ENCODE measurements around the gene LLCFC1. TPM values are rescaled to one million over a fixed set of nuclear protein-coding genes. Genes with fewer than 3 reads are reported as not detected.

The LLCFC1 gene
- polyA plus RNA-seq, 1 donor from 2014 or later = not detected

DNA sequence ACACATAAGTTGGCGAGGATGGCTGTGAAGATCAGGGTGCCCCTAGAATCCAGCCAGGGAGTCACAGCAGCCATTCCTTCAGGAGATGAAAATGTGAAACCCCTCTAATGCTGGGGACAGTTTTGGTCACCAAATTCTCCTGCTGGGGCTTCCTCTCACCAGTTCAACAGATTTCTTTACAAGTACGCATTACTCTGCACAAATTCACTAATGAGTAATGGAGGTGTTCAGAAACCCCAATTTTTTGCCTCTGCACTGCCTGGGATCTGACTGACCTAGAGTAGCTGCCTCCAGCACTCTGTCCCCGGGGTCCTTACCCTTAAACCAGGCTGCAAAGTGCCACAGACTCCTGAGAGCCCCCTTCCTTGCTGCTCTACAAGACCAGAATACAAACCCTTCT is 21.8 kb upstream of the LLCFC1 start:
- no peaks in the 10 kb centered on the region for H3K9me3 ChIP-seq (ENCODE audit: low read length)
- H2AFZ ChIP-seq (ENCODE audit: low read depth, low read length) = no peak overlapping the region
- no peaks in the 10 kb centered on the region for H3K9me2 ChIP-seq (ENCODE audit: insufficient read depth, low read length)
- no peaks in the 10 kb centered on the region for H3K36me3 ChIP-seq (ENCODE audit: insufficient read depth, low read length)
- no peaks in the 10 kb centered on the region for H3F3A ChIP-seq (ENCODE audit: insufficient read depth, low read length, poor library complexity, severe bottlenecking)
- TF ChIP-seq EZH2 (IDR thresholded peaks at IDR 0.05; ENCODE audit: borderline replicate concordance, insufficient read depth, low read length, poor library complexity, severe bottlenecking) (no peak), TAF1 (IDR thresholded peaks at IDR 0.05; ENCODE audit: low read depth) (no peak), REST (IDR thresholded peaks at IDR 0.05; ENCODE audit: borderline replicate concordance) (no peak), POLR2AphosphoS5 (IDR thresholded peaks at IDR 0.05) (no peak), EP300 (conservative IDR thresholded peaks at IDR 0.05; ENCODE audit: poor library complexity, severe bottlenecking) (no peak), RAD21 (conservative IDR thresholded peaks at IDR 0.05) (no peak)
- TF ChIP-seq, protein P1, sequence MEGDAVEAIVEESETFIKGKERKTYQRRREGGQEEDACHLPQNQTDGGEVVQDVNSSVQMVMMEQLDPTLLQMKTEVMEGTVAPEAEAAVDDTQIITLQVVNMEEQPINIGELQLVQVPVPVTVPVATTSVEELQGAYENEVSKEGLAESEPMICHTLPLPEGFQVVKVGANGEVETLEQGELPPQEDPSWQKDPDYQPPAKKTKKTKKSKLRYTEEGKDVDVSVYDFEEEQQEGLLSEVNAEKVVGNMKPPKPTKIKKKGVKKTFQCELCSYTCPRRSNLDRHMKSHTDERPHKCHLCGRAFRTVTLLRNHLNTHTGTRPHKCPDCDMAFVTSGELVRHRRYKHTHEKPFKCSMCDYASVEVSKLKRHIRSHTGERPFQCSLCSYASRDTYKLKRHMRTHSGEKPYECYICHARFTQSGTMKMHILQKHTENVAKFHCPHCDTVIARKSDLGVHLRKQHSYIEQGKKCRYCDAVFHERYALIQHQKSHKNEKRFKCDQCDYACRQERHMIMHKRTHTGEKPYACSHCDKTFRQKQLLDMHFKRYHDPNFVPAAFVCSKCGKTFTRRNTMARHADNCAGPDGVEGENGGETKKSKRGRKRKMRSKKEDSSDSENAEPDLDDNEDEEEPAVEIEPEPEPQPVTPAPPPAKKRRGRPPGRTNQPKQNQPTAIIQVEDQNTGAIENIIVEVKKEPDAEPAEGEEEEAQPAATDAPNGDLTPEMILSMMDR (IDR thresholded peaks at IDR 0.05; ENCODE audit: poor library complexity, severe bottlenecking) = no peak
- H3K27ac ChIP-seq (ENCODE audit: low read length) = no peak overlapping the region
- H4K20me1 ChIP-seq (ENCODE audit: insufficient read depth) = no peaks in the 10 kb centered on the region
- no peak overlapping the region for H3K4me2 ChIP-seq (ENCODE audit: low read length)
- no peak overlapping the region for H3K4me3 ChIP-seq (ENCODE audit: low read length)
- H3K9ac ChIP-seq (ENCODE audit: low read length) = no peak overlapping the region
- no peaks in the 10 kb centered on the region for H3K27me3 ChIP-seq (ENCODE audit: insufficient read depth, low read depth, low read length)
- H3K79me2 ChIP-seq (replicated peaks; ENCODE audit: insufficient read depth, low read length) = no peaks in the 10 kb centered on the region

DNA sequence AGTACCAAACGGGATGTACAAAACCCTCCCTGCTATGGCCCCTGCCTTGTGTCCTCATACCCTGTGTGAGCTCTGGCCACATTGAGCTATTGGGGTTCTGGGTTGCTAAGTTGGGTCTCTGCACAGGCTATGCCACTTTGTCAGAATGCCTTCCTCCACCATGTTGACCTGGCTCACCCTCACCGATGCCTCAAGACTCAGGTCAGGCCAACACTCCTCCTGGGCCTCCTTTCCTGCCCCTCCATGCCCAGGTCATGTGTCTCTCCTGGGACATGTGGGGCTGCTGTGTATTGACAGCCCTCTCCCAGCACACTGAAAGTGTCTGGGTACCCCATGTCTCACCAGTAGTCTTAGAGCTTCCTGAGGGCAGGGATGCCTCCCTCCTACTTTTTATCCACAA is 20.4 kb upstream of the LLCFC1 start:
- Histone ChIP-seq H2AFZ (ENCODE audit: low read depth, low read length) (no peak overlapping the region), H3F3A (ENCODE audit: insufficient read depth, low read length, poor library complexity, severe bottlenecking) (no peaks in the 10 kb centered on the region), H3K4me3 (ENCODE audit: low read length) (no peak overlapping the region), H4K20me1 (ENCODE audit: insufficient read depth) (no peaks in the 10 kb centered on the region), H3K36me3 (ENCODE audit: insufficient read depth, low read length) (no peaks in the 10 kb centered on the region), H3K27ac (ENCODE audit: low read length) (no peak overlapping the region), H3K9me2 (ENCODE audit: insufficient read depth, low read length) (no peaks in the 10 kb centered on the region), H3K4me2 (ENCODE audit: low read length) (no peak overlapping the region), H3K9ac (ENCODE audit: low read length) (no peak overlapping the region), H3K27me3 (ENCODE audit: insufficient read depth, low read depth, low read length) (no peaks in the 10 kb centered on the region), H3K79me2 (replicated peaks; ENCODE audit: insufficient read depth, low read length) (no peaks in the 10 kb centered on the region), H3K9me3 (ENCODE audit: low read length) (no peaks in the 10 kb centered on the region)
- TF ChIP-seq REST (IDR thresholded peaks at IDR 0.05; ENCODE audit: borderline replicate concordance) (no peak), POLR2AphosphoS5 (IDR thresholded peaks at IDR 0.05) (no peak), RAD21 (conservative IDR thresholded peaks at IDR 0.05) (no peak), TAF1 (IDR thresholded peaks at IDR 0.05; ENCODE audit: low read depth) (no peak), MXI1 (conservative IDR thresholded peaks at IDR 0.05; ENCODE audit: poor library complexity, severe bottlenecking) (no peak), SMC3 (conservative IDR thresholded peaks at IDR 0.05; ENCODE audit: poor library complexity) (no peak), EP300 (conservative IDR thresholded peaks at IDR 0.05; ENCODE audit: poor library complexity, severe bottlenecking) (no peak), EZH2 (IDR thresholded peaks at IDR 0.05; ENCODE audit: borderline replicate concordance, insufficient read depth, low read length, poor library complexity, severe bottlenecking) (no peak)
- TF ChIP-seq, protein P1 (IDR thresholded peaks at IDR 0.05; ENCODE audit: poor library complexity, severe bottlenecking) = no peak
